PC-9 (cell line): ENCODE results near the gene GTF3A. TPM values are rescaled to one million over a fixed set of nuclear protein-coding genes. Genes with fewer than 3 reads are reported as not detected.

ENCODE experiments used
- BruUV-seq: library from RNA; stranded (reverse); fragments of 400-500 nt; replicated peaks from 2 replicates; lab custom pipeline; 2021; lab: Mats Ljungman, UMichigan
- CTCF ChIA-PET: fragments of 300-600 bp; sonication (Branson Sonifier 250); formaldehyde crosslinking; loops from one replicate; lab custom pipeline; 2022; ENCODE audit warnings: antibody characterized with exemption; lab: Charles Lee
- POLR2A ChIA-PET: fragments of 300-600 bp; sonication (Branson Sonifier 250); formaldehyde crosslinking; loops from one replicate; lab custom pipeline; 2022; ENCODE audit warnings: antibody characterized with exemption; ENCODE audit not compliant: unreplicated experiment; lab: Charles Lee
- DNase-seq, 2 experiments: peaks; one replicate each; pipeline versions ENCODE4 v3.0.0 to v3.0.0-alpha.2; 2015 to 2022; ENCODE audit warnings: mixed read lengths in 1 of 2
- H2AFZ ChIP-seq: fragments of 200-600 bp; sonication (generic); 2 replicates; pipeline ENCODE4 v1.8.1; 2017; ENCODE audit warnings: antibody characterized with exemption
- H3F3A ChIP-seq: fragments of 200-600 bp; sonication (generic); 2 replicates; pipeline ENCODE4 v1.8.1; 2017; ENCODE audit warnings: antibody characterized with exemption, mild to moderate bottlenecking, low read depth; ENCODE audit not compliant: insufficient read depth
- H3K27ac ChIP-seq: fragments of 200-600 bp; sonication (generic); 2 replicates; pipeline ENCODE4 v1.6.1; 2016; ENCODE audit warnings: mixed run types
- H3K27me3 ChIP-seq: fragments of 200-600 bp; sonication (generic); 2 replicates; pipeline ENCODE4 v1.6.1; 2016; ENCODE audit warnings: low read depth, mixed run types; ENCODE audit not compliant: insufficient read depth
- H3K36me3 ChIP-seq: fragments of 200-600 bp; sonication (generic); 2 replicates; pipeline ENCODE4 v1.6.1; 2016; ENCODE audit warnings: low read depth, mixed run types
- H3K4me1 ChIP-seq: fragments of 200-600 bp; sonication (generic); replicated peaks from 2 replicates; pipeline ENCODE4 v1.6.1; 2016; ENCODE audit warnings: mixed run types; ENCODE audit not compliant: insufficient read depth
- H3K4me2 ChIP-seq: fragments of 200-600 bp; sonication (generic); 2 replicates; pipeline ENCODE4 v1.6.1; 2017; ENCODE audit warnings: mixed run types
- H3K4me3 ChIP-seq: fragments of 200-600 bp; sonication (generic); 2 replicates; pipeline ENCODE4 v1.6.1; 2016; ENCODE audit warnings: mixed run types
- H3K79me2 ChIP-seq: fragments of 200-600 bp; sonication (generic); 2 replicates; pipeline ENCODE4 v1.6.1; 2017; ENCODE audit warnings: low read depth, mixed run types
- H3K9me2 ChIP-seq: fragments of 200-600 bp; sonication (generic); 2 replicates; pipeline ENCODE4 v1.8.1; 2017; ENCODE audit warnings: mild to moderate bottlenecking; ENCODE audit not compliant: insufficient read depth
- H3K9me3 ChIP-seq: fragments of 200-600 bp; sonication (generic); 2 replicates; pipeline ENCODE4 v1.8.1; 2016; ENCODE audit warnings: low read depth; ENCODE audit not compliant: insufficient read depth
- H4K20me1 ChIP-seq: fragments of 200-600 bp; sonication (generic); 2 replicates; pipeline ENCODE4 v1.8.1; 2017; ENCODE audit not compliant: insufficient read depth
- EZH2 ChIP-seq: fragments of 200-600 bp; sonication (generic); IDR thresholded peaks from 2 replicates; pipeline ENCODE4 v1.8.0; 2017; ENCODE audit warnings: antibody characterized with exemption, low read depth
- intact Hi-C: fragments of 100-400 bp; cut with micrococcal nuclease; formaldehyde crosslinking; loops from one replicate; pipeline ENCODE4 v1.10.0; 2022; ENCODE audit not compliant: unreplicated experiment
- total RNA-seq: library from RNA; stranded (reverse); gene quantifications from 2 replicates; pipeline ENCODE4 v1.2.3, GENCODE V29; 2021
- TF ChIP-seq, protein P1 (sequence below): fragments of 200-600 bp; sonication (generic); conservative IDR thresholded peaks from 2 replicates; pipeline ENCODE4 v1.6.1; 2017; ENCODE audit warnings: mixed run types, antibody characterized with exemption, mild to moderate bottlenecking, moderate library complexity

The GTF3A gene
- total RNA-seq, 1 experiment from 2014 or later, result 130 TPM

DNA sequence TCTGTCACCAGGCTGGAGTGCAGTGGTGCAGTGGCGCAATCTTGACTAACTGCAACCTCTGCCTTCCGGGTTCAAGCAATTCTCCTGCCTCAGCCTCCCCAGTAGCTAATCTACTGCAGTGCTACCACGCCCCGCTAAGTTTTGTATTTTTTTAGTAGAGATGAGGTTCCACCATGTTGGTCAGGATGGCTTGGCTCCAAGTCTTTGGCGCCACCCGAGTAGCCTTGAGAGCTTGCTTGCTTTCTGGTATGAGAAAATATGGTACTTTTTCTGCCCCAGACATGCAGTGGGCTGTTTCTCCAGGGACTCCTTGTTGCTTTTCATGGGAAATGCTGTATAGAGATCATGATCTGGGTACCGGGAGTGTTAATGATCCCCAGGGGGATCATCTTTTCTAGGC lies 34.5 kb upstream of the GTF3A start:
- Histone ChIP-seq H3K4me3 (no peak overlapping the region), H2AFZ (no peak overlapping the region), H3K79me2 (no peaks in the 10 kb centered on the region), H3K9me3 (no peaks in the 10 kb centered on the region), H3K4me1 (no peaks in the 10 kb centered on the region), H4K20me1 (no peaks in the 10 kb centered on the region), H3F3A (no peaks in the 10 kb centered on the region), H3K27me3 (peaks cover 40% of the 10 kb centered on the region), H3K36me3 (no peaks in the 10 kb centered on the region), H3K27ac (no peak overlapping the region), H3K4me2 (no peak overlapping the region), H3K9me2 (no peaks in the 10 kb centered on the region)
- no TSS peak for BruUV-seq
- TF ChIP-seq, protein P1, sequence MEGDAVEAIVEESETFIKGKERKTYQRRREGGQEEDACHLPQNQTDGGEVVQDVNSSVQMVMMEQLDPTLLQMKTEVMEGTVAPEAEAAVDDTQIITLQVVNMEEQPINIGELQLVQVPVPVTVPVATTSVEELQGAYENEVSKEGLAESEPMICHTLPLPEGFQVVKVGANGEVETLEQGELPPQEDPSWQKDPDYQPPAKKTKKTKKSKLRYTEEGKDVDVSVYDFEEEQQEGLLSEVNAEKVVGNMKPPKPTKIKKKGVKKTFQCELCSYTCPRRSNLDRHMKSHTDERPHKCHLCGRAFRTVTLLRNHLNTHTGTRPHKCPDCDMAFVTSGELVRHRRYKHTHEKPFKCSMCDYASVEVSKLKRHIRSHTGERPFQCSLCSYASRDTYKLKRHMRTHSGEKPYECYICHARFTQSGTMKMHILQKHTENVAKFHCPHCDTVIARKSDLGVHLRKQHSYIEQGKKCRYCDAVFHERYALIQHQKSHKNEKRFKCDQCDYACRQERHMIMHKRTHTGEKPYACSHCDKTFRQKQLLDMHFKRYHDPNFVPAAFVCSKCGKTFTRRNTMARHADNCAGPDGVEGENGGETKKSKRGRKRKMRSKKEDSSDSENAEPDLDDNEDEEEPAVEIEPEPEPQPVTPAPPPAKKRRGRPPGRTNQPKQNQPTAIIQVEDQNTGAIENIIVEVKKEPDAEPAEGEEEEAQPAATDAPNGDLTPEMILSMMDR, result no peak
- TF ChIP-seq EZH2, result no peak
- POLR2A ChIA-PET, result no interaction called here
- CTCF ChIA-PET, result no interaction called here
- intact Hi-C loops, result no loop called here
- no peak for DNase-seq

DNA sequence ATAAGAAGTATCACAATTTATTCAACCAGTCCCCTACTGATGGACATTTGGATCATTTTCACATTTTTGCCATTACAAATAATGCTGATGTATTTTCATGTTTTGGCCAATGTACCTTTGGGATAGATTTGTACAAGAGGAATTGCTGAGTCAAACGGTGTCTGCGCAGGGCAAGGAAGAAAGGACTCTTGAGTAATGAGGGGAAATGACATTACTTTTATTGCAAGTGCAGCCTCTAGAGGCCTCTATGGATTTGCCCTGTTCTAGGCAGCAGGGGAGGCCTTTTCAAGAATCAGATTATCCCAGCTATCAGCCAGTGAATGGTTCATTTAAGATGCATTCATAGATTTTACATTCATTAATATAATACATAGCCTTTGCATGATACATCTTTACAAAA lies 32.9 kb upstream of the GTF3A start:
- H3K27me3 ChIP-seq, result peaks cover 45% of the 10 kb centered on the region
- H3K4me2 ChIP-seq, result no peak overlapping the region
- H3K79me2 ChIP-seq, result no peaks in the 10 kb centered on the region
- H3K4me3 ChIP-seq, result no peak overlapping the region
- H3K9me2 ChIP-seq, result no peaks in the 10 kb centered on the region
- no peaks in the 10 kb centered on the region for H4K20me1 ChIP-seq
- H3F3A ChIP-seq, result no peaks in the 10 kb centered on the region
- no peak for DNase-seq
- H3K27ac ChIP-seq, result no peak overlapping the region
- no peaks in the 10 kb centered on the region for H3K4me1 ChIP-seq
- intact Hi-C loops, result no loop called here
- no peaks in the 10 kb centered on the region for H3K36me3 ChIP-seq
- BruUV-seq, result no TSS peak
- no peaks in the 10 kb centered on the region for H3K9me3 ChIP-seq
- ChIA-PET CTCF (no interaction called here), POLR2A (no interaction called here)
- H2AFZ ChIP-seq, result no peak overlapping the region
- TF ChIP-seq EZH2, result no peak
- TF ChIP-seq, protein P1, result no peak

DNA sequence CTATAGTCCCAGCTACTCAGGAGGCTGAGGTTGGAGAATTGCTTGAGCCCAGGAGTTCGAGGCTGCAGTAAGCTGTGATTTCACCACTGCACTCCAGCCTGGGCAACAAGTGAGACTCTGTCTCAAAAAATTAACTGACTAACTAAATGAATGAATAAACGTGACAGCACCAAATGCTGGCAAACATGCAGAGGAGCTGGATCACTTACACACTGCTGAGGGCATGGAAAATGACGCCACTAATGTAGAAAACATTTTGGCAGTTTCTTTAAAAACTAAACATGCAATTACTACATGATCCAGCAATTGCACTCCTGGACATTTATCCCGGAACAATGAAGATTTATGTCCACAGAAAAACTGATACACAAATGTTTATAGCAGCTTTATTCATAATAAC lies 31.3 kb upstream of the GTF3A start:
- Histone ChIP-seq H3K4me1 (no peaks in the 10 kb centered on the region), H3K27ac (no peak overlapping the region), H3K79me2 (no peaks in the 10 kb centered on the region), H3K27me3 (peaks cover 56% of the 10 kb centered on the region), H3K9me2 (no peaks in the 10 kb centered on the region), H3F3A (no peaks in the 10 kb centered on the region), H3K36me3 (no peaks in the 10 kb centered on the region), H4K20me1 (no peaks in the 10 kb centered on the region), H3K9me3 (no peaks in the 10 kb centered on the region), H2AFZ (no peak overlapping the region), H3K4me3 (no peak overlapping the region), H3K4me2 (no peak overlapping the region)
- no TSS peak for BruUV-seq
- DNase-seq, result no peak
- intact Hi-C loops, result no loop called here
- ChIA-PET POLR2A (no interaction called here), CTCF (no interaction called here)
- TF ChIP-seq, protein P1, result no peak
- no peak for TF ChIP-seq EZH2
